Body of pancreas (tissue), 4 donors: ENCODE measurements around the gene NR1H2. TPM values are rescaled to one million over a fixed set of nuclear protein-coding genes. Genes with fewer than 3 reads are reported as not detected.
"Not testable (repeated sequence)": the region's sequence is repeated elsewhere in the genome, so short reads cannot be mapped to it uniquely, and the experiment has no call there.

Source experiments
- ATAC-seq: fragments of 150-250 bp; one replicate; pipeline ENCODE4 v1.9.1; 2016
- DNase-seq, 4 donors: peaks; one replicate each; pipeline ENCODE4 v3.0.0-alpha.2; 2019
- H3K27ac ChIP-seq, 4 donors: fragments of 200-600 bp; sonication (generic); 1 replicate in 3 of 4; 2 replicates in 1 of 4; pipeline versions ENCODE4 v1.5.1 to v1.6.1; 2016 to 2019; ENCODE audit warnings: mild to moderate bottlenecking in 1 of 4, mixed read lengths in 1 of 4, moderate library complexity in 1 of 4
- H3K27me3 ChIP-seq, 2 donors: fragments of 200-600 bp; sonication (generic); one replicate each; pipeline ENCODE4 v1.6.0; 2016; ENCODE audit warnings: mild to moderate bottlenecking in 1 of 2
- H3K36me3 ChIP-seq, 2 donors: fragments of 200-600 bp; sonication (generic); replicated peaks in 1 of 2; 2 replicates each; pipeline ENCODE4 v1.5.1; 2016; ENCODE audit warnings: low read depth in 2 of 2; ENCODE audit not compliant: insufficient read depth in 1 of 2
- H3K4me1 ChIP-seq: fragments of 200-600 bp; sonication (generic); one replicate; pipeline ENCODE4 v1.6.0; 2016
- H3K4me3 ChIP-seq, 2 donors: fragments of 200-600 bp; sonication (generic); 1 replicate in 1 of 2; 2 replicates in 1 of 2; pipeline ENCODE4 v1.5.1; 2016 to 2019
- H3K9me3 ChIP-seq, 3 donors: fragments of 200-600 bp; sonication (generic); 1 replicate in 2 of 3; 2 replicates in 1 of 3; pipeline ENCODE4 v1.5.1; 2016
- POLR2A ChIP-seq, 3 donors: fragments of 450-650 bp; IDR thresholded peaks; one replicate each; pipeline ENCODE4 v1.6.1; 2016; ENCODE audit warnings: antibody characterized with exemption in 3 of 3, mild to moderate bottlenecking in 2 of 3
- WGBS, 2 donors: methylation state at CpG; one replicate each; pipeline ENCODE4 v1.1.5; 2017; 5-methylcytosine and 5-hydroxymethylcytosine counted together
- intact Hi-C: fragments of 100-400 bp; cut with DNase I; formaldehyde crosslinking; loops from one replicate; pipeline ENCODE4 v1.15.1; 2023
- total RNA-seq, 2 donors: library from RNA; depleted of rRNA; stranded (reverse); fragments of >200 nt; gene quantifications; one replicate each; pipeline ENCODE4 v1.1.0, GENCODE V29; 2016
- TF ChIP-seq, protein P1 (sequence below), 7 experiments: fragments of 450-650 bp in 4 of 7; fragments of 200-600 bp in 3 of 7; sonication (generic) in 3 of 7; IDR thresholded peaks; one replicate each; pipeline ENCODE4 v1.5.1; 2016 to 2019; ENCODE audit warnings: antibody characterized with exemption in 7 of 7

Gene NR1H2
- total RNA-seq, 2 donors from 2014 or later = 43.2 to 50.1 TPM

GRCh38 chr19:50334741-50335421 is 41.4 kb upstream of the NR1H2 start:
- ATAC-seq (no peak), DNase-seq (no peak)
- WGBS, 2 donors = 92 to 100% methylated on average over 7 to 11 of the region's 12 CpGs
- TF ChIP-seq, protein P1, sequence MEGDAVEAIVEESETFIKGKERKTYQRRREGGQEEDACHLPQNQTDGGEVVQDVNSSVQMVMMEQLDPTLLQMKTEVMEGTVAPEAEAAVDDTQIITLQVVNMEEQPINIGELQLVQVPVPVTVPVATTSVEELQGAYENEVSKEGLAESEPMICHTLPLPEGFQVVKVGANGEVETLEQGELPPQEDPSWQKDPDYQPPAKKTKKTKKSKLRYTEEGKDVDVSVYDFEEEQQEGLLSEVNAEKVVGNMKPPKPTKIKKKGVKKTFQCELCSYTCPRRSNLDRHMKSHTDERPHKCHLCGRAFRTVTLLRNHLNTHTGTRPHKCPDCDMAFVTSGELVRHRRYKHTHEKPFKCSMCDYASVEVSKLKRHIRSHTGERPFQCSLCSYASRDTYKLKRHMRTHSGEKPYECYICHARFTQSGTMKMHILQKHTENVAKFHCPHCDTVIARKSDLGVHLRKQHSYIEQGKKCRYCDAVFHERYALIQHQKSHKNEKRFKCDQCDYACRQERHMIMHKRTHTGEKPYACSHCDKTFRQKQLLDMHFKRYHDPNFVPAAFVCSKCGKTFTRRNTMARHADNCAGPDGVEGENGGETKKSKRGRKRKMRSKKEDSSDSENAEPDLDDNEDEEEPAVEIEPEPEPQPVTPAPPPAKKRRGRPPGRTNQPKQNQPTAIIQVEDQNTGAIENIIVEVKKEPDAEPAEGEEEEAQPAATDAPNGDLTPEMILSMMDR (IDR thresholded peaks at IDR 0.05) = no peak
- no peak for TF ChIP-seq POLR2A (IDR thresholded peaks at IDR 0.05)
- intact Hi-C loops = no loop called here
- no peaks in the 10 kb centered on the region for H3K36me3 ChIP-seq
- no peaks in the 10 kb centered on the region for H3K9me3 ChIP-seq
- H3K27me3 ChIP-seq = no peaks in the 10 kb centered on the region
- H3K4me3 ChIP-seq = no peak overlapping the region
- H3K4me1 ChIP-seq = peaks cover 56% of the 10 kb centered on the region
- no peak overlapping the region for H3K27ac ChIP-seq

- DNase-seq, H3K27me3 ChIP-seq, H3K4me3 ChIP-seq, H3K36me3 ChIP-seq, ATAC-seq, intact Hi-C loops, H3K27ac ChIP-seq, H3K9me3 ChIP-seq: not testable (repeated sequence)
- peaks cover 35% of the 10 kb centered on the region for H3K4me1 ChIP-seq
- 74 to 87% methylated on average over 5 to 6 of the region's 6 CpGs for WGBS, 2 donors
Observed at GRCh38 chr19:50337031-50337430, 39.2 kb upstream of the NR1H2 start.

DNA sequence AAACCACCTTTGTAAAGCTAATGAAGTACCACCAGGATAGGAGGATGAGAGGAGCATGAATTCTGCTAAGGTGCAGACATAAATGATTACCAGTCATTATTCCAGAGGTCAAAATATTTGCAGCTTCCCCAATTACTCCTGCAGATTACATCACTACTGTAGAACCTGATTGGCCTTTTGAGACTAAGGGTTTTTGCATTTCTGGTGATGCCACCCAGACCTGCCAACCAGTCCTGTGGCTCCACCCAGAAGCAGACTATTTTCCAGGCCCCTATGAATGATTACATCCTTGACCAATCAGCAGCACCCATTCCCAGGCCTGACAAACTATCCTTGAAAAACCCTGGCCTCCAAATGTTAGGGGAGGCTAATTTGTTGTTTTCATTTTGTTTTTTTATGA is 35.9 kb upstream of the NR1H2 start:
- ATAC-seq (no peak), DNase-seq (no peak)
- Histone ChIP-seq H3K4me1 (peaks cover 4% of the 10 kb centered on the region), H3K9me3 (peaks cover 0 to 5% (median 0%) of the 10 kb centered on the region in 3 donors), H3K27ac (no peak overlapping the region), H3K36me3 (no peaks in the 10 kb centered on the region), H3K4me3 (no peak overlapping the region), H3K27me3 (no peaks in the 10 kb centered on the region)
- intact Hi-C loops = no loop called here
- TF ChIP-seq, protein P1 (IDR thresholded peaks at IDR 0.05) = no peak
- no peak for TF ChIP-seq POLR2A (IDR thresholded peaks at IDR 0.05)

DNA sequence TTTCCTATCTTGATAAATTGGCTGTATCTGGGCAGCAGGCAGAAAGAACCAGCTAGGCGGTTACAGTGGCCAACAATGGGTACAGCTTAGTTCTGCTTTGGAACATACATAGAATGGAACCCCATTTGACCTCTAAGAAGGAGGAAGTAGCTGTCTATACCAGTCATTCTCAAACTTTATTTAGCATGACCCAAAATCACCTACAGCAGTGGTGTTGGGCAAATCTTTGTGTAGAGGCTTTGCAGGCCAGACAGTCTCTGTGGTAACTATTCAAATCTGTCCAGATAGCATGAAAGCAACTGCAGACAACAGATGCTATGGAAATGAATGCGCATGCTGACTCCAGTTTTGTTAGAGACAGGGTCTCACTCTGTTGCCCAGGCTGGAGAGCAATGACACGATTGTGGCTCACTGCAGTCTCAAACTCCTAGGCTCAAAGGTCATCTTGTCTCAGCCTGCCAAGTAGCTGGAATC is 35.1 kb upstream of the NR1H2 start:
- no peak overlapping the region for H3K4me3 ChIP-seq
- intact Hi-C loops = no loop called here
- WGBS, 2 donors = 69 to 71% methylated on average over 3 of the region's 3 CpGs
- ATAC-seq = no peak
- TF ChIP-seq, protein P1 (IDR thresholded peaks at IDR 0.05) = no peak
- no peak for TF ChIP-seq POLR2A (IDR thresholded peaks at IDR 0.05)
- H3K27ac ChIP-seq = no peak overlapping the region
- no peaks in the 10 kb centered on the region for H3K4me1 ChIP-seq
- H3K9me3 ChIP-seq = peaks cover 0 to 5% (median 0%) of the 10 kb centered on the region in 3 donors
- H3K36me3 ChIP-seq = no peaks in the 10 kb centered on the region
- no peaks in the 10 kb centered on the region for H3K27me3 ChIP-seq
- DNase-seq = no peak

- Histone ChIP-seq H3K27ac (no peak overlapping the region), H3K27me3 (no peaks in the 10 kb centered on the region), H3K4me3 (no peak overlapping the region), H3K36me3 (no peaks in the 10 kb centered on the region), H3K9me3 (peaks cover 0 to 5% (median 0%) of the 10 kb centered on the region in 3 donors), H3K4me1 (peaks cover 9% of the 10 kb centered on the region)
- ATAC-seq = no peak
- no peak for TF ChIP-seq POLR2A (IDR thresholded peaks at IDR 0.05)
- TF ChIP-seq, protein P1 (IDR thresholded peaks at IDR 0.05) = no peak
- no peak for DNase-seq
- WGBS, 2 donors = 71 to 85% methylated on average over 8 of the region's 8 CpGs
- intact Hi-C loops = no loop called here
Observed at GRCh38 chr19:50344661-50345318, 31.5 kb upstream of the NR1H2 start.

- ATAC-seq, intact Hi-C loops, H3K4me3 ChIP-seq, DNase-seq, H3K9me3 ChIP-seq, H3K27me3 ChIP-seq, H3K36me3 ChIP-seq, H3K4me1 ChIP-seq: not testable (repeated sequence)
- peak overlapping the region in 2 of 4 donors; percentile 12 to 24 for H3K27ac ChIP-seq
- 58 to 73% methylated on average over 8 of the region's 8 CpGs for WGBS, 2 donors
Observed at GRCh38 chr19:50347089-50347581, 29.1 kb upstream of the NR1H2 start.
